ENCODE results near the gene TTLL6.

TTLL6 gene

DNA sequence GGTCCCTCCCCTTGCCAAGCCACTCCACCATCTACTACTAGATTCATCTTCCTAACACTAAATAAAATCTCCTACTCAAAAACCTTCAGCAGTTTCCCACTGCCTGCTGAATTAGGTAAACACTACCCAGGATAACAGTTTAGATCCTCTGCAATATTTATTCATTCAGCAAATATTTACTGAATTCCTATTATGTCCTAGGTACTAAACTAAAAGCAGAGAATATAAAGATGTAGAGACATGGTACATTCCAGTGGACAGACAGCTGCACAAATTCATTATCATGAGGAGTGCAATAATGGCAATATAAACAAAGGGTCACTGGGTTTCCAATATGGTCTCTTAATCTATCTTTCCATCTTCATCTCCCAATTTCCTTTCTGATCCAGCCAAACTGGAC, 57.7 kb downstream of the TTLL6 start:
- no peak overlapping the region for H3K4me3 ChIP-seq (ENCODE audit: low read depth, low read length)
- TF ChIP-seq, protein P1, sequence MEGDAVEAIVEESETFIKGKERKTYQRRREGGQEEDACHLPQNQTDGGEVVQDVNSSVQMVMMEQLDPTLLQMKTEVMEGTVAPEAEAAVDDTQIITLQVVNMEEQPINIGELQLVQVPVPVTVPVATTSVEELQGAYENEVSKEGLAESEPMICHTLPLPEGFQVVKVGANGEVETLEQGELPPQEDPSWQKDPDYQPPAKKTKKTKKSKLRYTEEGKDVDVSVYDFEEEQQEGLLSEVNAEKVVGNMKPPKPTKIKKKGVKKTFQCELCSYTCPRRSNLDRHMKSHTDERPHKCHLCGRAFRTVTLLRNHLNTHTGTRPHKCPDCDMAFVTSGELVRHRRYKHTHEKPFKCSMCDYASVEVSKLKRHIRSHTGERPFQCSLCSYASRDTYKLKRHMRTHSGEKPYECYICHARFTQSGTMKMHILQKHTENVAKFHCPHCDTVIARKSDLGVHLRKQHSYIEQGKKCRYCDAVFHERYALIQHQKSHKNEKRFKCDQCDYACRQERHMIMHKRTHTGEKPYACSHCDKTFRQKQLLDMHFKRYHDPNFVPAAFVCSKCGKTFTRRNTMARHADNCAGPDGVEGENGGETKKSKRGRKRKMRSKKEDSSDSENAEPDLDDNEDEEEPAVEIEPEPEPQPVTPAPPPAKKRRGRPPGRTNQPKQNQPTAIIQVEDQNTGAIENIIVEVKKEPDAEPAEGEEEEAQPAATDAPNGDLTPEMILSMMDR (conservative IDR thresholded peaks at IDR 0.05; ENCODE audit: low read depth, low read length): no peak
- DNase-seq (ENCODE audit: low read depth): no peak

DNA sequence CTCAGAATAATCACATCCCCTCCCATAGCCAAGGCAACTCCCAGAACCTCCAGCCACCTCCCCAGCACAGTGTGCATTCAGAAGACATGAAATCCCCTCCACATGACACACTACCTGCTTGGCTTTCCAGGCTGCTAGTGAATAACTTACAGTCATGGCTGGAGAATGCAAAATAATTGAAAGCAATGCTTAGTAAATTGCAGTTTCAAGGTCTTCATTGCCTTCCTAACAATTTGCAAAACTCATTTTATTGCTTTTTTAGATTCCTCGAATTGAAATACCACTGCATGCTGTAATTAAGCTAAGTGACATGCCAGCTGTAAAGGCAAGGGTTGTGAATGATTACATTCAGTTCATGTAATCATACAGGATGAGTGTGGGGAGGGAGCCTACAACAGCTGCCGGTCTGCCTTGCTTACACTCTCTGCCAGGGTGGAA, 59.5 kb downstream of the TTLL6 start:
- DNase-seq (ENCODE audit: low read depth): no peak
- H3K4me3 ChIP-seq (ENCODE audit: low read depth, low read length): no peak overlapping the region
- TF ChIP-seq, protein P1 (conservative IDR thresholded peaks at IDR 0.05; ENCODE audit: low read depth, low read length): no peak

DNA sequence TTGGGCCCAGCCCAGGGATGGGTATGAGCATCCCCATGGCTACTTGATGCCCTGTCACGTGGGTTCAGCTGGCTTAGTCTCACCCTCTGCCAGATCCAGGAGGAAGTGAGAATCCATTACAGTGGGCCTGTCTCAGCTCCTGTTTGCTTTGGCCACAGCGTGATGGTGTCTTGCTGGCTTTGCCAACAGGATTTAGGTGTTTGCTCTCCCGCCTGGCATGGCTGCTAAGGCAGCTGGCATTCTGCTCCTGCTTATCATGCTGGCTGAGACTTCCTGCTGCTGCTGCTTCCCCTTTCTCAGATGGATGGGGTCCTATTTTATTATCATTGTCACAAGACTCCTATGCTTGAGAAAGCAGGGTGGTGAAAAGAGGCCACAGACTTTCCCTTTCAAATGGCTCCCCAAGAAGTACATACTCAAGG, 60.2 kb downstream of the TTLL6 start:
- no peak for DNase-seq (ENCODE audit: low read depth)
- TF ChIP-seq, protein P1 (conservative IDR thresholded peaks at IDR 0.05; ENCODE audit: low read depth, low read length): no peak
- no peak overlapping the region for H3K4me3 ChIP-seq (ENCODE audit: low read depth, low read length)

DNA sequence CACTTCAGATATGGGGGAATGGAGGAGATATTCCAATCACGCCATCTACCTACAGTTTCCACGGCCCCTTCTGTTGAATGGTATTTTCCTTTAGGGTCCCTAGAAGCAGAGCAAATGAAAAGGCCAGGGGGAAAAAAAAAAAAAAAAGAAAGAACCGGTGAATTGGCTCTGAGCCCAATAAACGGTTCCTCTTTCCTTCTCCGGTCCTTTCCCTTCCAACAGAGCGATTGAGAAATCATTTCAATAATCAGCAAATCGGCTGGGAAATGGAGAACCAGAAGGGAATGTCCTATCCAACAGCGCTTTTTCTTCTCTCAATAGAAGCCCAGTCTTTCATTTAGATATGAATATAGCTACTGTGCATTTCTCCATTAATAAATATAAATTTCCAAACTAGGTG, 61.7 kb downstream of the TTLL6 start:
- H3K4me3 ChIP-seq (ENCODE audit: low read depth, low read length): no peak overlapping the region
- DNase-seq (ENCODE audit: low read depth): no peak
- TF ChIP-seq, protein P1 (conservative IDR thresholded peaks at IDR 0.05; ENCODE audit: low read depth, low read length): no peak

DNA sequence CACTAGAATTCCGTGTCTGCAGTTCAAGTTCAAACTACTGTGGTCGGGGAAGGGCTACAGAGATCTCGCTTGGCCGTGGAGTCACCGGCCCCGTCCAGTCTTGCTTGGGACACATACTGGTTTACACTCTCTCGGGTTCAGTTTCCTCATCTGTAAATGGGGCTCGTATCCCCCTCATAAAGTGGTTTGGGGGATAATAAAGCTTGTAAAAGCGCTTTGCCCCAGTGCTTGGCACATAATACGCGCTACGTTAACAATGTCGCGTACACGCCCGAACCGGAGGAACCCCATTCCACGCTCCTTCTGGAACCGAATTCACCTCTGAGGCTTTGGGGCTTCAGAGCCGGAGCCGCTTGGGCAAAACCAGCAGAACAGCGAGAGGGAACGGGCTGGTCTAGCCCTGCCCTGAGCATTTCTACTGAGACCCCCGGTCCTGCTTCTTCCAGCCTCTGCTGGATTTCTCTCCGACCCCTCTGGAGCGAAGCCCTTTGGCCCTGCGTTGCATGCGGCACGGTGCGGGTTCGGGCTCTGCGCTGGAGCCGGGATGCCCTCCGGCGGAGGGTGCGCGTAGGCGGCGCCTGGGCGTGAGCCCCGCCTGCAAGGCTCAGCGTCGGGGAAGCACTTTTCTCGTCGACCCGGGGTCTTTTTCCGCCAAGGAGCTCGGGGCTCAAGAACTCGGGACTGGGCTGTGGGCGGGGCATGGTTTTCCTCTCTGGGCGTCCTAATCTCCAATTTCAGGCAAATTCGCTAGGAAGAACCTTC, 62.3 kb downstream of the TTLL6 start:
- DNase-seq (ENCODE audit: low read depth): no peak
- TF ChIP-seq, protein P1 (conservative IDR thresholded peaks at IDR 0.05; ENCODE audit: low read depth, low read length): no peak
- no peak overlapping the region for H3K4me3 ChIP-seq (ENCODE audit: low read depth, low read length)

DNA sequence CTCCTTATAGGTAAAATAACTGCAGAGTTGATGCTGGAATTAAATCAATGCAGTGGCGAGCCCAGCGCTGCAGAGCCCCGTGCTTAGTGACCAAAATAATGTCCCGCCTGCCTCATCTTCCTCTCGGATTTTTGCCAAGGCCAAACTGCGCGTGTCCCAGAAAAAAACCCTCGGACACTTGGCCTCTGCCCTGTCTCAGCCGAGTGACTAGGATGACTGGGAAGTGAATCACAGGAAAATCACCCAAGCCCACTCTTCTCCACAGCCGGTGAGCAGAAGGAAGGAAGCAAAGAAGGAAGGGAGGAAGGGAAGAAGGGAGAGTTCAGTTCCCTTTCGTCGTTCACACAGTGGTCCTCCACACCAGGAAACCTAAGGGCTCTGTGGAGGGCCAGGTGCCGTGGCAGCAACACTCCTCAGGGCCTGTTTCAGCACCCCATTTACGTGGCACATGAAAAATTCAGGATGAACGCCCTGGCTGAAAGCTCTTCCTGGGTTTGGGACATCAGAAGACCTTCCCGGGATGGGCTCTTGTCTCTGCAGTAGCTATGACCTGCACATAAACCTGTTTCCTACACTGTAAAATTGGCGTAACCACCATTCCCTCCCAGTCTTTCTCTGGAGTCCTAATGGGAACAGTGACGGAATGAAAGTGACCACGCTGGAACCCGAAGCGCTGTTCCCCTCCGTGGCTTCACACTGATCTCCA, 63.1 kb downstream of the TTLL6 start:
- TF ChIP-seq, protein P1 (conservative IDR thresholded peaks at IDR 0.05; ENCODE audit: low read depth, low read length): no peak
- H3K4me3 ChIP-seq (ENCODE audit: low read depth, low read length): no peak overlapping the region
- no peak for DNase-seq (ENCODE audit: low read depth)

Data from choroid plexus epithelial cell (primary cell).